ENCODE measurements around the gene FPGS. TPM values are rescaled to one million over a fixed set of nuclear protein-coding genes. Genes with fewer than 3 reads are reported as not detected.
"Not testable (repeated sequence)": the region's sequence is repeated elsewhere in the genome, so short reads cannot be mapped to it uniquely, and the experiment has no call there.

FPGS gene
- total and polyA plus RNA-seq, 11 donors = 36.8 to 55.1 (median 41.5) TPM

DNA sequence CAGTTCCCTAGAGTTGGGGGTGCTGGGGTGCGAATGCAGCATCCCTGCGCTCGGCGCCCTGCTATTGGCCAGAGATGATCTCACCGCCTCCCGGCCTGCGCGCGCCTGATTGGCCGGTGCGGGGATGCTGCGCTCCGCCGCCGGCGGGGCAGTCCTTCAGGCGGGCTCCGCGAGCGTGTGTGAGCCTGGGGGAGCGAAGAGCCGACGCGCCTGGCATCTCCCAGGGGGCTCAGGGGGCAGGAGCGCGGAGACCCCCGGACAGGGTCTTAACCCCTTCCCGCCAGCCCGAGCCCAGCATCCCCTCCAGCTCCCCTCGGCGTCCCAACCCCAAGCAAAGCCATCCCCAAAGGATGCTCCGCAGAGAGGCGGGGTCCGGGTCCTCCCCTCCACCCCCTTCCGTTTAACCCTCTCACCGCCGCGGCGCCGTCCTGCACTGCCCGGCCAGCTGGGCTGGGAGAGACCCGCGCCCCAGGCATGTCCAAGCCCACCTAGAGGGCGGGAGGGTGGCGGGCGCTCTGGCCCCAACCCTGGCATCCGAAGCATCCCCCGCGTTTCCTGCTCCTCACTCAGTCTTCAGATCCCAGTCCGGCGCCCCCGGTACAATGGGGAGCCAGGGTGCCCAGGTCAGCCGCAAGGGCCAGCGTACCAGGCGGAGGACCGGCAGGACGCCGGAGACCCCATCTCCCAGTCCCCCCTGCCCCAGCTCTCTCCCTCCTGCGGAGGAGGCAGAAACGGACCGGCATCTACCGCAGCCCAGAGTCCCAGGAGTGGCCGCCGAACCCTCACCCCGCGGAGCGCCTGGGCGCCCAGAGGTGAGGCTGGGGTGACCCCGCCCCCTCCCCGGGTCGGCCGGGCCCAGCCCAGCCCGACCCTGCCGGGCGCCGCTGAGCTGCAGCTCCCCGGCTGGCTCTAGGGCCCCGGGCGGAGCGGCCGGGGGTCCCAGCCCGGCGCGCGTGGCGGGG lies 48.3 kb upstream of the FPGS start:
- Histone ChIP-seq H3K9me3 (no peaks in the 10 kb centered on the region), H3K27me3 (peaks cover 0 to 35% (median 17%) of the 10 kb centered on the region in 9 donors), H3K36me3 (peaks cover 0 to 56% (median 26%) of the 10 kb centered on the region in 9 donors), H3K4me3 (peak overlapping the region; percentile 20 to 48 (median 36)), H3K4me1 (peaks cover 6 to 57% (median 14%) of the 10 kb centered on the region in 12 donors), H3K27ac (peak overlapping the region in 10 of 12 donors; percentile 5 to 81 (median 68))
- intact Hi-C loops (cut with DNase I) = no loop called here
- DNase-seq = no peak
- peak in 3 of 4 donors; percentile 20 to 60 (median 21) for ATAC-seq
- 24 to 29% (median 25%) methylated on average over 41 to 86 of the region's 86 CpGs for WGBS, 4 donors
- no peak for TF ChIP-seq POLR2A (IDR thresholded peaks at IDR 0.05)
- TF ChIP-seq, protein P1, sequence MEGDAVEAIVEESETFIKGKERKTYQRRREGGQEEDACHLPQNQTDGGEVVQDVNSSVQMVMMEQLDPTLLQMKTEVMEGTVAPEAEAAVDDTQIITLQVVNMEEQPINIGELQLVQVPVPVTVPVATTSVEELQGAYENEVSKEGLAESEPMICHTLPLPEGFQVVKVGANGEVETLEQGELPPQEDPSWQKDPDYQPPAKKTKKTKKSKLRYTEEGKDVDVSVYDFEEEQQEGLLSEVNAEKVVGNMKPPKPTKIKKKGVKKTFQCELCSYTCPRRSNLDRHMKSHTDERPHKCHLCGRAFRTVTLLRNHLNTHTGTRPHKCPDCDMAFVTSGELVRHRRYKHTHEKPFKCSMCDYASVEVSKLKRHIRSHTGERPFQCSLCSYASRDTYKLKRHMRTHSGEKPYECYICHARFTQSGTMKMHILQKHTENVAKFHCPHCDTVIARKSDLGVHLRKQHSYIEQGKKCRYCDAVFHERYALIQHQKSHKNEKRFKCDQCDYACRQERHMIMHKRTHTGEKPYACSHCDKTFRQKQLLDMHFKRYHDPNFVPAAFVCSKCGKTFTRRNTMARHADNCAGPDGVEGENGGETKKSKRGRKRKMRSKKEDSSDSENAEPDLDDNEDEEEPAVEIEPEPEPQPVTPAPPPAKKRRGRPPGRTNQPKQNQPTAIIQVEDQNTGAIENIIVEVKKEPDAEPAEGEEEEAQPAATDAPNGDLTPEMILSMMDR (IDR thresholded peaks at IDR 0.05) = no peak

DNA sequence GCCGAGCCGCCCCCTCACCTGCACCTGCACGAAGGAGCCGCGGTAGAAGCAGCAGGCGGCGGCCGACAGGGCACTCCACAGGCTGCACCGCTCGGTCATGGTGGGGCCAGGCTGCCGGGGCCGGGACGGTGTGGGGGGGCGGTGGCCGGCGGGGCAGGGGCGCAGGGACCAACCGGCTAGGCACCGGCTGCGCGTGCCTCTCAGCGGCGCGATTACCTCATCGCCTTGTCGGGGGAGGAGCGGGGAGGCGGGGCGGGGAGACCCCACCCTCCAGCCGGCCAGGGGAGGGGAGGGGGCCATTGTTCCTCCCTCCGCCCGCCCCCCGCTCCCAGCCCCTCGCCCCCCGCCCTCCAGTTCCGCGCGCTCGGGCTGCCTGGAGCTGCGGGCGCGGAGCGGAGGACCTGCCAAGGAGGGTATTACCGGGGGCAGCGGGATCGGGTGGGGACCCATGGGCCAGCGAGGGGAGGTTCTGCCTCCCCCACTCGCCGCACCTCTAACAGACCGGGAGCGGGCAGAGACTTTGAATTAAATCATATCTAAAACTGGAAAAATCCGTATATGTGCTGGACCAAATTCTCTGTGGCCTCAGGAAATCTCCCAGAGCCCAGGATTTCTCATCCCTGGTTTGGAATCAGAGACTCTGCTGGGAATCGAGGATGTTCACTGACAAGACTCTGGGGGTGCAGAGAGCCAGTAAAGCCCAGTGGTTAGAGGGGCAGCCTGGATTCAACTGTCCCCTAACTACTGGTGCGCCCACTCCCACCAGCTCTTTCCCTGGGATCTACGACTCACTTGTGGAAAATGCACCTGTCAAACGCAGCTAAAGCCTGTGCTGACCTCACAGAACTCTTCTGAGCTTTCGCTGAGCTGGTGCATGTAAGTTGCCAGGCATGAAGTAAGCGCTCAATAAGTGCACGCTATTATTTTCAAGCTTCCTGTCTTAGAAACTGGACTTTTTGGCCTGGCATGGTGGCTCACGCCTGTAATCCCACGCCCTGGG lies 47.3 kb upstream of the FPGS start:
- Histone ChIP-seq H3K4me3 (peak overlapping the region; percentile 20 to 48 (median 36)), H3K27ac (peak overlapping the region in 11 of 12 donors; percentile 37 to 81 (median 61)), H3K27me3 (peaks cover 0 to 35% (median 17%) of the 10 kb centered on the region in 9 donors), H3K9me3 (no peaks in the 10 kb centered on the region), H3K4me1 (peaks cover 6 to 60% (median 16%) of the 10 kb centered on the region in 12 donors), H3K36me3 (peaks cover 0 to 54% (median 24%) of the 10 kb centered on the region in 9 donors)
- WGBS, 4 donors = 19 to 35% (median 27%) methylated on average over 20 to 61 of the region's 61 CpGs
- TF ChIP-seq, protein P1 (IDR thresholded peaks at IDR 0.05) = no peak
- TF ChIP-seq POLR2A (IDR thresholded peaks at IDR 0.05) = no peak
- ATAC-seq (peak; percentile 33 to 66 (median 38)), DNase-seq (peak in 1 of 5 donors; percentile 59)
- intact Hi-C loops (cut with DNase I) = no loop called here

DNA sequence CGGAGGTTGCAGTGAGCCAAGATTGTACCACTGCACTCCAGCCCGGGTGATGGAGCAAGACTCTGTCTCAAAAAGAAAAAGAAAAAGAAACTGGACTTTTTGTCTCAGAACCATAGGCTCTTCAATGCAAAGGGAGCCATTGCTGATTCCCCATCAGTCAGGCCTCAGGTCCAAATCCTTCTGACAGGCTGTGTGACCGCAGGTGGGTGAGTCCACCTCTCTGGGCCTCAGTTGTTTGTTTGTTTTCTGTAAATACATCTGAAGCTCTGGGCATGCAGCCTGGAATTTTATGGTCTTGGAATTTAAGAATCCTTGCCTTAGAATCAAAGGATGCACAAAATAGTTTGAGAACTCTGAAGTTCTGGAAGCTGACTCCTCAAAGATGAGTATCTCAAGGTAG lies 46.4 kb upstream of the FPGS start:
- TF ChIP-seq, protein P1 (IDR thresholded peaks at IDR 0.05) = no peak
- no peak for TF ChIP-seq POLR2A (IDR thresholded peaks at IDR 0.05)
- 76 to 88% (median 80%) methylated on average over 3 of the region's 3 CpGs for WGBS, 4 donors
- peaks cover 0 to 35% (median 17%) of the 10 kb centered on the region in 9 donors for H3K27me3 ChIP-seq

DNA sequence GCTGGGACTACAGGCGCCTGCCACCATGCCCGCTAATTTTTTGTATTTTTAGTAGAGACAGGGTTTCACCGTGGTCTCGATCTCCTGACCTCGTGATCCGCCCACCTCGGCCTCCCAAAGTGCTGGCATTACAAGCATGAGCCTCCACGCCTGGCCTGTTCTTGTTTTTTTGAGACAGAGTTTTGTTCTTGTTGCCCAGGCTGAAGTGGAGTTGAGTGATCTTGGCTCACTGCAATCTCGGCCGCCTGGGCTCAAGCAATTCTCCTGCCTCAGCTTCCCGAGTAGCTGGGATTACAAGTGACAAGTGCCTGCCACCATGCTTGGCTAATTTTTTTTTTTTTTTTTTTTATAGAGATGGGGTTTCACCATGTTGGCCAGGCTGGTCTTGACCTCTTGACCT lies 45.9 kb upstream of the FPGS start:
- H3K36me3 ChIP-seq = peaks cover 0 to 50% (median 11%) of the 10 kb centered on the region in 9 donors
- H3K4me1 ChIP-seq = peaks cover 6 to 74% (median 20%) of the 10 kb centered on the region in 12 donors
- H3K4me3 ChIP-seq = peak overlapping the region in 1 of 12 donors; percentile 5
- peaks cover 0 to 35% (median 17%) of the 10 kb centered on the region in 9 donors for H3K27me3 ChIP-seq
- DNase-seq; intact Hi-C loops (cut with DNase I); H3K9me3 ChIP-seq; ATAC-seq: not testable (repeated sequence)
- 67 to 74% (median 72%) methylated on average over 11 of the region's 11 CpGs for WGBS, 4 donors
- H3K27ac ChIP-seq = peak overlapping the region in 6 of 12 donors; percentile 29 to 80 (median 66)

More for the DNA sequence above, 46.4 kb upstream of the FPGS start:
- Histone ChIP-seq H3K9me3 (no peaks in the 10 kb centered on the region), H3K36me3 (peaks cover 0 to 54% (median 15%) of the 10 kb centered on the region in 9 donors), H3K4me3 (peak overlapping the region in 7 of 12 donors; percentile 31 to 48 (median 44)), H3K4me1 (peaks cover 6 to 69% (median 17%) of the 10 kb centered on the region in 12 donors), H3K27ac (peak overlapping the region in 11 of 12 donors; percentile 37 to 80 (median 61))
- intact Hi-C loops (cut with DNase I) = no loop called here
- no peak for DNase-seq
- no peak for ATAC-seq
